GM19468 (cell line): Measurements from ENCODE around the gene IRX2.

ENCODE experiments used
- ATAC-seq: cut with Tn5 transposase; IDR thresholded peaks from one replicate; pipeline ENCODE4 v1.9.1; 2021; ENCODE audit warnings: mild to moderate bottlenecking, moderate library complexity, moderate number of reproducible peaks; ENCODE audit not compliant: unreplicated experiment; ENCODE audit errors: extremely low read depth

The IRX2 gene

DNA sequence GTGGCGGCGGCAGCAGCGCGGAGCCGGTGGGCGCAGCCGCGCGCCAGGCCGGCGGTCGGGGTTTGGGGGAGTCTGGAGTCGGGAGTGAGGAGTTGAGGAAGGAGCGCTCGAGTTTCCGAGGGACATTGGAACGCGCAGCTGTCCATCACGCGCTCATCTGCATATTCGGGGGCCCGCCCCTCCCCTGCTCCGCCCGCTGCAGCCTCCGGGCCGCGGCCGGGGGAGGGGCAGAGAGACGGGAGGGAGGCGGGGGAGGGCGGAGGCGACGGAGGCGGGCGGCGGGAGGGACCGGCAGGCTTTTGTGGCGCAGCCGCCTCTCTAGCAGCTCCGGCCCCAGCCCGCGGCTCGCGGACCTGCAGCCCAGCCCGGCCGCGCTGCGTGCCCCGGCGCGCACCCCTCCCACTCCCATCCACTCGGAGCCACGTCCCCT is at the start of gene IRX2:
Gene IRX2, minus strand, starts transcription at position 86 of the 430 bp plus-strand sequence. CDS start 264 bp downstream, outside the sequence.
- no peak for ATAC-seq

DNA sequence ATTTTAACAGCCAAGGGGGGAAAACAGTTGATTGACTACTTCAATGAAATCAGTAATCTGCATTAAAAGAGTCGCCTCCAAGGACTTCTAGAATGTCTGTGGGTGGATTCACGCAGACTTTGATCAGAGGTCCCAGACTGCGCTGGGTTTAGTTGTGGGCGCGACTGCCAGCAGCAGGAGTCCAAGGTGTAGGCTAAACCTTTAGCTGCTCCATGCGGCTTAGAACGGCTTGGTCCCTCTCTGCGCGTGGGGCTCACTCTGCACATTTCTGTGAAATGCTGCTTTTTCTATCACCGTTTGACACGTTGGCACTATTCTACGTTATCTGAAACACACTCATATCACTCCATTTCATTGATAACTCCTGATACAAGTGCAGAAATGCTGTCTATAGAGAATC is 48.6 kb upstream of the IRX2 start:
- no peak for ATAC-seq

DNA sequence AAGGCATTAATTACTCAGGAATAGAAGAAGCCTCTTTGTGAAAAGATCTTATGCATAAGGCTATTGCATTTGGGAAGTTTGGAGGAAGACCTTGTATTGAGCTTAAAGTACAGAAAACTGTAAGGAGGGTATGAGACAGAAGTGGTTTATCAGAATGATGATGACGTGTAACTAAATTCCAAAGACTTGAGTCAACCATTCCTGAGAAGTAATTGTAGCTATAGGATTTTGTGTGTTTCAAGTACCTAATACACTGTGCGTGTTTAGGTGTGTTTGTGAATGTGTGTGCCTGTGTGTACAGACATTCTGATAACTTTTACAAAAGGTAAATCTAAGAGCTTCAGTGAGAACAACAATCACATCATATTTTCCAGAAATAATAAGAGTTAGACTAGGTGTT is 46.5 kb upstream of the IRX2 start:
- no peak for ATAC-seq

DNA sequence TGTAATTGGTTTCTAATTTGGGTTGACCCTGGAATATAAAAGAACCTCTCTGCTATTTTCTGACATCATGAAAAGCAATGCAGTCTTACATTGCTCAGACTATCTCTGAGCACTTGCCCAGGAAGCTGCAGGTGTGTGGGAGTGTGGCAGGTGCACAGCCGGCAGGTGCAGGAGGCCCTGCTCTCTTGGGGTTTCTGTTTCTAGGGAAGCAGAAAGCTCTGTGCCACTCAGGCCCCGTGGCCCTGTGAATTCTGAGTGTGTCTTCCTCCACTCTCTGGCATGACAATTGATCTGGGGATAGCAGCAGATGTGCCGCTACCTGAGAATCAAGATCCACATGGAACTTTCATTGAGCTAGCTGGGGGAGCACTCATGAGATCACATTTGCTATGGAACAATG is 45.7 kb upstream of the IRX2 start:
- no peak for ATAC-seq

DNA sequence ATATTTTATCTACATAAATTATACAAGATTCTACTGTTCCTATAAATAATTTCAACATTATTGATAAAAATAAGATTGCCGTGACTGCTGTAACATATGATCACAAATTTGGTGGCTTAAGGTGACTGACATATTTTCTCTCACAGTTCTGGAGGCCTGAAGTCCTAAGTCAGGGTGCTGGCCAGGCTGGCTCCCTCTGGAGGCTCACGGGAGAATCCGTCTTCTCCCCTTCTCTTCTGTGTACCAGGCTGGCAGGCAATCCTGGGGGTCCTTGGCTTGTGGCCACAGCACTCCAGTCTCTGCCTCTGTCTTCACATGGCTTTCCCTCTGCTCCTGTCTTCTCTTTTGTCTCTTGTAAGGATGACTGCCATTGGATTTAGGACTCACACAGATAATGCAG is 31.7 kb upstream of the IRX2 start:
- ATAC-seq: no peak

DNA sequence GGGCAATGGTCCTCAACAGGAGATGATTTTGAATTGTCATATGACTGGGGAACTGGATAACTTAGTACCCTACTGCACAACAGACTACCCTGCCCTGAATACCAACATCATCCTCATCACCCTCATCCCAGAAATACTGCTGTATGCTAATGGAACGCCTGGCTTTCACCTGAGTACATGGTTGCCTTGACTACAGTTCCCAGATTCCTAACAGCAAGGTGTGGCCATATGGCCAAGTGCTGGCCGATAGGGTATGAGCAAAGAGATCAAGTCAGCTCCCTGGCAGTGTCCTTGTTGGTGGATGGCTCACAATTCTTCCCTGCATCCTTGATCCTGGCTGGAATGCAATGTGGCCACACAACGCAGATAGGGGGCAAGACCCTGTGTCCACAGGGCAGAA is 31.2 kb upstream of the IRX2 start:
- ATAC-seq: no peak

DNA sequence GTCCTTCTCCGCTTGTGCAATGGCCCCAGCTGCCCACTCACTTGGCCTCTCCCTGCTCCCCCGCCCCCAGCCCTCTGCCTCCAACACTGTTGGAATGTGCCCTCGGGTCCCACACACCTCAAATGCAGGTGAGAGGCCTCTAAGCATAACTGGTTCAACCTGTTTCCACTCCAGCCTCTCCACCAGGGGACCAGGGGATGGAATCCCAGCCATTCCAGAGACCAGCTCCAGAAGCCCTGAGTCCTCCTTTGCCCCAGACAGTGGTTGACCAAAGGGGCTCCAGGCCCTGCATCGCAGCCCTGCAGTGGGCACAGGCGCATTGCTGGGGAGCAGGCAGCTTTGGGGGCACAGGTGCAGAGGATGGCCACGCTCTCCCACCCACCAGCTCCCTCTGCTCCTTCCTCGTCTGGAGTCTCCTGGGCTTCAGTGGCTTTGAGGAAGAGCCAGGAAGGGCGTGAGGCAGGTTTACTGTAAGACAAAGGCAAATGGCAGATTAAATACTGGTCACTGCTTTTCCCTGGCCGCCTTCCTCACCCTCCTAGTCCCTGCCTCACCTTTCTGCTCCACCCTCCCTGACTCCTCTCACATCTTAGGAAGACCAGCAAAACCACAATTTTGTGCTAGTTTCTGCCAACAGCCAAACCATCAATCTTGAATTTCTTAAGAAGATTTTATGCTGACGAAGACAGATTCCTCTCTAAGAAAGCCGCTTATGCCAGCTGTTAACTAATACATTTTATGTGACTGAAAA is 29.1 kb upstream of the IRX2 start:
- ATAC-seq: no peak

DNA sequence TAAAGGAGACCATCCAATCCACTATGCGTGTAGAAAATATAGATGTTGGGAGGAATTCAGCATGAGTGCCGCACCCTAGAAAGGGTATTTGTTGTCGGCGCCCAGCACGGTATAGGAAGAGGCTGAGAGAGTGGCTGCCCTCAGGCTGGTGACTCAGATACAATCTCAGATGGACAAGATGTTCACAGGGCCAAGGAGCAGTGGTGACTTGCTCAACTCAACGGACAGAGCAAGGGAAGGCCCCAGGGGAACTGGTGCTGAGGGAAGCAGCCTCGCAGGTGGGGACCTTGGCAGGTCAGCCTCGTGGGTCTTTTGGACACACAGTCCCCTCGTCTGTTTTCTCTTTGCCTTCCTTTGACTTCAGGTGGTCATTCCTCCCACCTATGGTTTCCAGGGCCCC is 28.0 kb upstream of the IRX2 start:
- no peak for ATAC-seq

DNA sequence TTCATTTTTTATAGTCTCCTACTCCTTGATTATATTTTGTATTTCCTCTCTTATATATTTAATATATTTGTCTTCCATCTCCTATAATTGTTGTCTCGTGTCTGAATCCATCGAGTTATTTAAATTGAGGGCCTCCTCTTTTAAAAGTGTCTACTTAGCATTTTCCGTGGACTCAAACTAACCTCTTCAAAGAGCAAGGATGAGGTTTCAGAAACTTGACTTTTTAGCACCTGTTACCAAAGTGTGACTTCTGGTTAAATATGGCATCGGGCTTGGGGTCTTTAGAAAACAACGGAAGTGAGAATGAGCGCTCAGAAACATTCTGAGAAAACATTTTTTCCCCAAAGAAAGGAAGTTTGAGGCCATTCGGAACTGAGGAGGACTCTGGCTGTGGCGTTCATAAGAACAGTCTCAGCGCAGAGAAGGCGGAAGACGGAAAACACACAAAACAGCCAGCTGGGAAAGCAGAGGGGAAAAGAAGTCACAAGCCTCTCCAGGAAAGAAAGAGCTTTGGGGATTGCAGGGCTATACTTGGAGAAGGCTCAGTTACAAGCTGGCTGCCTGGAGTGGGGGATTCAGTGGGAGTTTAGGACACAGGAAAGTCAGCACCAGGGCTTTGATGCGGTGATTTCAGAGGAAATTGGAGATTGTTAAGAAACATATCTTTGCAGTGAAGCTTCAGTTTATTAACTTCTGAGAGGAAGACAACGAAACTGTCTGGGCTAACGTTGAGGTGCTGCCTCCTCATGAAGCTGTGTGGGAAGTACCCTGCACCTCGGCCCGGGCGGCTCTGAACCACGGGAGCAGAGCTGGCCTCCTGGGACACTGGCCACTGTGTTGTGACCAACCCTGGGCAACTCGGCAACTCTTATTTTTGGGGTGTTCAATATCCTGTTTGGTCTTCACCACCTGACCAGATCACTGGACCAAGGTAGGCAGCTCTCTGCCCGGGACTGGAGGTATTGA is 25.1 kb upstream of the IRX2 start:
- no peak for ATAC-seq

DNA sequence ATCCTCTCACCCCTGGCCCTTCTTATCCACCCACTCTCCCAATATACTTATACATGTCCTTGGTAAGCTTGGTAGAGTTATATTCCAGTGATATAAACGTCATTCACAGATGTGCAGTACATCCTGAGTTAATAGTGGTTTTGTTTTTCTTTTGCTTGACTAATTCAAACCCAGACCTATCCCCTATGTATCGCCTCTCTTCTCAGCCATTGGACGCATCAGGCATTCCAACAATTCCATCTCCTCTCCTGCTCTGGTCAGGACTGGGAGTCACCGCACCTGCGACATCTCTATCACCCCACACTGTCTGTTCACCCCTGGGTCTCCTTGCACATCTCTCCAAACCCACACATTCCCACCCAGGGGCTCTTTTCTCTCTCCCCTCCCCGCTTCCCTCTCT is 21.9 kb upstream of the IRX2 start:
- ATAC-seq: no peak

DNA sequence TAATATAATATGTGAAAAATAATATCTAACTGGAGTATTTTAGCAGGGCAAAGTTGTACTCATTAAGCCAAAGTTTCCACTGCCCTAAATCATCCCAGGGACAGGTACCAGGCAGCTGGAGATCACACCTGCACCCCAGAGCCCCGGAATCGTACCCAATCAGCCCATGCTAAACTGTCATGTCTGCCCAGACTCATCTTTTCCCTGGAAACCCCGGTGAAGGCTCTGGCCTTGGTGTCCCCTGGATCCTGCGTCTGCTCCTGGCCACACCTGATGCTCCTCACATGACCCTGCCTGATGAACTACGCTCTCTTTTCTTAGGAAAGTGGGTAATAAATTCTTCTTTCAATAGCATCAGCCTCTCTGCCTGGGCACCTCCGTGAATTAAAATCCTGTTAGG is 15.6 kb upstream of the IRX2 start:
- no peak for ATAC-seq

DNA sequence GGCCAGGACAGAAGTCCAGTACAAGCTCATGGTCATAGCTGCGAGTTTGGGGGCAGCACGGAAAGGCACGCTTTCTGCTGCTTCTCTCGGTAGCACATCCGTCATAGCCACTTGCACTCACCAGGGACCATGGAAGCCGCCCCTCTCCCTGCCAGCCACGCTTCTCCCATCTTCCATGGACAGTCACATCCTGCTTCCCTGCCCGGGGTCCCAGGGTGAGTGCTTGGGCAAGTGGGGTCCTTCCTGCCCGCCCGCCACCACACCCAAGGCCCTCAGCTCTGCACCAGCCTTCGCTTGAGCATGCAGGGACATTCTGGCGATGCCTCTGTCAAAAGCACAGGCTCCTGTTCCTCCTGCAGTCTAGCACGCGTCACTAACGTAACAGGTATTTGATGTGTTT is 13.1 kb upstream of the IRX2 start:
- ATAC-seq: no peak

DNA sequence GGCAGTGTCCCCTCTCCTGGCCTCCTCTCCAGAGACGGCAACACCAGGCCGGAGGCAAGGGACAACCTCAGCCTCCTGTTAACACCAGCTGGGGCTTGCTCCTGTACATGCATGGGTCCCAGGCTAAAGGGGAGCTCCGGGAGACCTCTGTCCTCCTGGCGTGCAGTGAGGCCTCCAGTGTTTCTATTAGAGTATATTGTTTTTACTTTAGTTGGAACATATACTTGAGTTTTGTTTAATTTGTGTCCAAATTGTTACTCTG is 12.0 kb upstream of the IRX2 start:
- no peak for ATAC-seq

DNA sequence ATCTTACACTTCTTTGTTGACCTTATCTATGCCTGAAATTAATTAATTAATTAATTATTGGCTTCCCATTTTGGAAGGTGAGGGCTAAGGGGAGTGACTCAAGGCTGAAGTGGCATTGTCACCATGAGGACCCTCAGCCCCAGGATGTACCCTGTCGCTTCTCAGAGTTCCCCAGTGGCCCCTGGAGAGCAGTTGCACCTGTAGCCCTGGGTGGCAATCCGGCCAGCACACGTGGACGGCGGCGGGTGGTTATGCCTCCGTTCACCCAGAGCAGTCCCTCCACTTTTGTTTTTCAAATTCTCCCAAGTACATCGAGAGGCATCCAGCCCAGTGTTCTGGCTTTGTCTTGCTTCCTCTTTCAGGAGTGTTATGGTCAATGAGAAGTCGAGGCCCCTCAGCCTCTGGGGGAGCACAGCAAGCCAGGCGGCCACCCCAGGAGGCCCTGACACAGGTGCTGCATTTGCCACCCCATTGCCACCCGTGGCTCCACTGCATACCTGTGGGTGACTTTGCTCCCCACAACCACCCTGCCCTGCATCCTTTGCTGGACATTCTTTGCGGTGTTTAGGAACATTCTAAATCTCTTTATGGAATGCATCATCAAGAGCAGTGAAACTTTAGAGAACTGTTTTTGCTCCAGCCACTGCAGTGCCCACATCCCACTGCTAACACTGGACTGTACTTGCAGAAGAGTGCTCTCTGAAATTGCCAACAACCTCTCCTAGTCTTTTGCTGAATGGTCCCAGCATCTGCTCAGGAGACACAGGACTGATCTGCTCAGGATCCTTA is 11.5 kb upstream of the IRX2 start:
- ATAC-seq: no peak

DNA sequence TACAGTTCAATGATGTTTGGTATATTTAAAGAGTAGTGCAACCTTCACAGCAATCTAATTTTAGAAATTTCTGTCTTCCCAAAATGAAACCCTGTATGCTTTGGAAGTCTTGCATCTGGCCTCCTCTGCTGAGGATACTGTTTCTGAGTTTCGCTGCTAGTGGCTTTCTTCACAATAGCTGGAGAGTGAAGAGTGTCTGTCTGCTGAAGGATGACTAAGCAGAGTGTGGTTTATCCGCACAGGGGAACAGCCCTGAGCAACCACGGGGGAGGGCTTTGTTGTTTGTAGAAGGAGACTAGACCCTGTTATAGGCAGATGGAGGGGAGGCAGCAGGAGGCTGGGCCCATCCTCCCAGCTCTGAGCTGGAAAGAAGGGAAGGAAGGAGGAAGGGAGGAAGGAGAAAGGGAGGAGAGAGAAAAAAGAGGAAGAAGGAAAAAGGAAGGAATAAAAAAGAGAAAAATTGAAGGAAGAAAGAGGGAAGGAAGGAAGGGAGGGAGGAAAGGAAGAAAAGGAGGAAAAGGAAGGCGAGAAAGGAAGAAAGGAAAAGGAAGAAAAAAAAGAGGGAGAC is 10.5 kb upstream of the IRX2 start:
- no peak for ATAC-seq

DNA sequence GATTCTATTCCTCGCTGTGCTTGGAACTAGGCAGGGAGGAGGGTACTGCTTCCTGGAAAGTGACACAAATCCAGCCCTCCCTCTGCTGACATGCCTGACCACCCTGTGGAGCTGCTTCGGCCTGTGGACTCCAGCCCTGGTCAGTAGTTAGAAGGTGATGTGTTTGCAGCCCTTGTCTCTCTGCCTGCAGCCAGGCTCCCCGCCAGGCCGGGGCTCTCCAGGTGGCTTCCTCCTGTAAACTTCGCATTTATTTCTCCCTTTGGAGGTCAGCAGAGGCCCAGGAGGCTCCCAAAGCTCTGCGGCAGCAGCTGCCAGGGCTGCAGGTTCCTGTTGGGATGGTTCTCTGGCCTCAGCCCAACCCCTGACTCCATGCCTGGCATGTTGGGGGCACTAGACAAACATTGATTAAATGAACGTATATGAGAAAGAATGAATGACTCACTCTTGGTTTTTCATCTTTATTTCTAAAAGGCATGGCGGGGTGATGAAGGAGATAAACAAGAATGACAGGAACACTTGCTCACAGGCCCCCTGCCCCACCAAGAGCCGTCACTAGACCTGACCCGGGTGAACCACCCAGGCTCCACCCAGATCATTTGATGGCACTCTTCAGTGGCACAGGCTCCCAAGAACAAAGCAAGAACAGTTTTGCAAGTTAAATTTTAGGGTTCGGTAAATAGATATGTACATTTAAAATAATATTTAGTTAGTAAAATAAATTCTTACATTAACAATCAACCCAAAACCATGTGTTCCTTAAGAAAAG is 8.4 kb upstream of the IRX2 start:
- ATAC-seq: no peak

DNA sequence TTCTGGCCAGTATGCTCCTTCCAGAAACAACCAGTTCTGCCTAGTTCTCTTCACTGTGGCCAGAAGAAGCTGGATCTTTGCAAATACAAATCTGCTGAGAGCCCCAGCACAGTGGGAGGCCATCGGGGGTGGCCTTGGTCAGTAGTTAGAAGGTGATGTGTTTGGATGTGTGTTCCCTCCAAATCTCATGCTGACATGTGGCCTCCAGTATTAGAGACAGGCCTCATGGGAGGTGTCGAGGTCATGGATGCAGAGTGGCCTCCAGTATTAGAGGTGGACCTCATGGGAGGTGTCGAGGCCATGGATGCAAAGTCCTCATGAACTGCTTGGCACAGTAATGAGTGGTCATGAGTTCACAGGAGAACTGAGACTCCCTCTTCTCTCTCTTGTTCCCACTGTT is 7.6 kb upstream of the IRX2 start:
- ATAC-seq: no peak

DNA sequence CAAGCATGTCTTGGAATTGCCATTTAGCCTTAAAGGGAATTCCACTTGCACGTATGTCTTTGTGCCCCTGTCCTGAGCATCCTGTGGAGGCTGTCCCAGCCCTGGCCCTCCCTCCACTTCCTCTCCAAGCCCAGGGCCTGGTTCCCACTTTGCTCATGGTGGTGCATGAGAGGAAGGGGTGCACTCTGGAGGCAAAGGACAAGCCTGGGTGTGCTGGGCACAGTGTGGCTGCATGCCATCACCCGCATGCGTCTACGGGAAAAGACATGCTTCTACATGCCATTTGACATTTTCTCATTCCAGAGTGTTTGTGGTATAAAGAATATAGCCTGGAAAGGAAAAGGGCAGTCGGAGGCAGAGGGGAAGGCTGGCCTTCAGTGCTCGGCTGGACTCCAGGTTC is 7.2 kb upstream of the IRX2 start:
- ATAC-seq: no peak

DNA sequence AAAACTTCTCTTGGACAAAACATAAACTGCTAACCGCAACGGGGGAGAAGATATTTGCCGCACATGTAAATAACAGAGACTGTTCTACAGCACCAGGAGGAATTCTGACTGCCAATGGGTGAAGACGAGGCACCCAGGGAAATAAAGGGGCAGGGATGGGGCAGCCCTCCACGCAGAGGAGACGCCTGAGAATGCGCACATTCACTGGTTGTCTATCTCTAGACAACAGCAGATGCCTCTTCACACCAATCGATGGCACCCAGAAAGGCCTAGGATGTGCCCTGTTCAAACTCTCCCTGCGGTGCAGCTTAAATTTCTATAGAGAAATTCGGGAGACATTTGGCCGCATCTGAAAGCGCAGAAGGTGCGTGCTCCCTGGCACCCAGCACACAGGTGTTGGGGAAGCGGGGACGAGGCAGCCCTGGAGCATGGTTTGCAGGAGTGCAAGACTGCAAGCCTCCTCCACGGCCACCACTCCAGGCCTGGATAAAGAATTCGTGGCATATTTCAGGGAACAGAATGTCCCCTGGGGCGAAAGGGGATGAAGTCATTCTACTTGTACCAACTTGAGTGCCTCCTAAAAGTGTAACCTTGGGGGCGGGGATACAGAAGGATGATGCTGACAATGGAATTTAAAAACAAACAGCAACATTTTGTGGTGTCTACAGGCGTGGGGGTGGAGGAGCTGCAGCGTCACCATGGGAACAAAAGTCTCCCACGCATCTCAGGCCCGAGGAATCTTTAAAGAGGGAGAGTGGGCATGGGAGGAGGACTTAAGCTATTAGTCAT is 6.3 kb upstream of the IRX2 start:
- ATAC-seq: no peak
